Activated CD8-positive, alpha-beta T cell treated with anti-CD3 and anti-CD28 coated beads, Interleukin-2, amount 10 ng/mL, durations not matched to agents 7 days and 5 days (primary cell): ENCODE measurements around the gene COL1A2. TPM values are rescaled to one million over a fixed set of nuclear protein-coding genes. Genes with fewer than 3 reads are reported as not detected.

Experiments used
- ATAC-seq: fragments of 150-1000 bp; cut with Tn5 transposase; one replicate; pipeline ENCODE4 v1.10.0; 2021; ENCODE audit warnings: moderate library complexity
- CTCF ChIA-PET: fragments of 350-600 bp; sonication (Branson Sonifier 250); formaldehyde crosslinking; loops from one replicate; lab custom pipeline; 2021; ENCODE audit warnings: antibody characterized with exemption; lab: Charles Lee
- POLR2A ChIA-PET: fragments of 350-600 bp; sonication (Branson Sonifier 250); formaldehyde crosslinking; loops from one replicate; lab custom pipeline; 2021; ENCODE audit warnings: antibody characterized with exemption; lab: Charles Lee
- DNase-seq: peaks from one replicate; pipeline ENCODE4 v3.0.0-alpha.2; 2020
- H3K27ac Mint-ChIP-seq: one replicate; pipeline ENCODE4 v1.8.0; 2021; ENCODE audit warnings: mild to moderate bottlenecking, mixed read lengths
- H3K27me3 Mint-ChIP-seq: one replicate; pipeline ENCODE4 v1.8.0; 2021; ENCODE audit warnings: low read depth, mixed read lengths
- H3K36me3 Mint-ChIP-seq: one replicate; pipeline ENCODE4 v1.8.0; 2021; ENCODE audit warnings: low read depth, mixed read lengths
- H3K4me1 Mint-ChIP-seq: one replicate; pipeline ENCODE4 v1.8.0; 2021; ENCODE audit warnings: low read depth, mixed read lengths
- H3K4me3 Mint-ChIP-seq: one replicate; pipeline ENCODE4 v1.8.0; 2021; ENCODE audit warnings: mild to moderate bottlenecking, mixed read lengths
- H3K9me3 Mint-ChIP-seq: one replicate; pipeline ENCODE4 v1.8.0; 2022; ENCODE audit warnings: mixed read lengths; ENCODE audit not compliant: insufficient read depth
- total RNA-seq, 2 experiments: library from RNA; stranded (reverse); gene quantifications; one replicate each; pipeline ENCODE4 v1.2.3, GENCODE V29; 2021

COL1A2 gene
- total RNA-seq, 2 experiments from 2014 or later: 0.16 to 0.21 TPM

GRCh38 chr7:94366832-94367231, 27.9 kb upstream of the COL1A2 start:
- no peak for DNase-seq
- no peaks in the 10 kb centered on the region for H3K36me3 Mint-ChIP-seq
- H3K4me3 Mint-ChIP-seq: no peak overlapping the region
- H3K27me3 Mint-ChIP-seq: peaks cover 2% of the 10 kb centered on the region
- POLR2A ChIA-PET: no interaction called here
- CTCF ChIA-PET: no interaction called here
- no peaks in the 10 kb centered on the region for H3K9me3 Mint-ChIP-seq
- ATAC-seq: no peak
- H3K4me1 Mint-ChIP-seq: no peaks in the 10 kb centered on the region
- no peak overlapping the region for H3K27ac Mint-ChIP-seq

DNA sequence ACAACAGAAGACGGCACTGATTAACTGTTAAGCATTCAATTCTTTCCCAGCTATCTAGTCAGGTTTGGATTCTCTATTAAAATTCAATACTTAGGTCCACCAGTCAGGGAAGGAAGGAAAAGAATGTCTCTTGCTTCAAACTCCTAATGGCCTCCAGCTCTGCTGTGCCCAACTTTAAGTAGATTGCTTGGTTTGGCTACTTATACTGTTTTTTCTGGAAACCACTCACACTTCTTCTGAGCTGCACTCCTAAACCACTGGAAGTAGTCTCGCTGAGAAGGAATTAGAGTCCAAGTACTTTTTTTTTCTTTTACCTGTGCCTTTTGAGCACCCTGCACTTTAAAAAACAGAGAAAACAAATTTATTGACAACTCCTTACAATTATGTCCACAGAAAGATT, 26.7 kb upstream of the COL1A2 start:
- Mint-ChIP-seq H3K27ac (no peak overlapping the region), H3K4me3 (no peak overlapping the region), H3K27me3 (peaks cover 2% of the 10 kb centered on the region), H3K4me1 (no peaks in the 10 kb centered on the region), H3K36me3 (no peaks in the 10 kb centered on the region), H3K9me3 (no peaks in the 10 kb centered on the region)
- ATAC-seq (no peak), DNase-seq (no peak)
- POLR2A ChIA-PET: no interaction called here
- CTCF ChIA-PET: no interaction called here

DNA sequence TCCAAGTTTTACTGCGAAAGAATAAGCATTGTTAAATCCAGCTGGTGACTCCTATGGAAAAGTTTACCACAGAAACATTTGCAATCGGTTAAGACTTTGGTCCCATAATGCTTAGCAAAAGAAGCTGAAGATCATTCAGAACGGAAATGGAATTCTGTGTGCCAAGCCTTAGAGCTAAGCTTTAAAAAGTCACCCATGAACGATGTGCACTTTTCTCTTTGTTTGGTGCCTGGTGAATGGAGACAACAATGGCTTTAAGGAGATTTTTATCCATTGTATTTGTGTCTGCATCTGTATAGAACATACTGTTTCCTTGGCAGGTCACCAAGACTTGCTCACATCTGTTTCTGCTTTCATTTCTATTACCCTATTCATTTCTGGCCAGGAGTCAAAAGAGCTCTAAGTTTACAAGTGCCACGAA, 26.3 kb upstream of the COL1A2 start:
- H3K36me3 Mint-ChIP-seq: no peaks in the 10 kb centered on the region
- CTCF ChIA-PET: no interaction called here
- POLR2A ChIA-PET: no interaction called here
- no peaks in the 10 kb centered on the region for H3K4me1 Mint-ChIP-seq
- ATAC-seq (no peak), DNase-seq (no peak)
- no peaks in the 10 kb centered on the region for H3K27me3 Mint-ChIP-seq
- H3K4me3 Mint-ChIP-seq: no peak overlapping the region
- no peaks in the 10 kb centered on the region for H3K9me3 Mint-ChIP-seq
- no peak overlapping the region for H3K27ac Mint-ChIP-seq

- Mint-ChIP-seq H3K27me3 (no peaks in the 10 kb centered on the region), H3K27ac (no peak overlapping the region), H3K4me3 (no peak overlapping the region), H3K9me3 (no peaks in the 10 kb centered on the region), H3K36me3 (no peaks in the 10 kb centered on the region), H3K4me1 (peaks cover 4% of the 10 kb centered on the region)
- DNase-seq (no peak), ATAC-seq (no peak)
- POLR2A ChIA-PET: no interaction called here
- CTCF ChIA-PET: no interaction called here
These were observed 20.5 kb upstream of the COL1A2 start for GRCh38 chr7:94374231-94374630.

- no peak overlapping the region for H3K27ac Mint-ChIP-seq
- peaks cover 2% of the 10 kb centered on the region for H3K27me3 Mint-ChIP-seq
- H3K4me3 Mint-ChIP-seq: no peak overlapping the region
- H3K9me3 Mint-ChIP-seq: no peaks in the 10 kb centered on the region
- H3K4me1 Mint-ChIP-seq: peaks cover 4% of the 10 kb centered on the region
- DNase-seq: no peak
- POLR2A ChIA-PET: no interaction called here
- H3K36me3 Mint-ChIP-seq: no peaks in the 10 kb centered on the region
- no peak for ATAC-seq
- CTCF ChIA-PET: no interaction called here
These were observed 19.8 kb upstream of the COL1A2 start for GRCh38 chr7:94374721-94375566.

DNA sequence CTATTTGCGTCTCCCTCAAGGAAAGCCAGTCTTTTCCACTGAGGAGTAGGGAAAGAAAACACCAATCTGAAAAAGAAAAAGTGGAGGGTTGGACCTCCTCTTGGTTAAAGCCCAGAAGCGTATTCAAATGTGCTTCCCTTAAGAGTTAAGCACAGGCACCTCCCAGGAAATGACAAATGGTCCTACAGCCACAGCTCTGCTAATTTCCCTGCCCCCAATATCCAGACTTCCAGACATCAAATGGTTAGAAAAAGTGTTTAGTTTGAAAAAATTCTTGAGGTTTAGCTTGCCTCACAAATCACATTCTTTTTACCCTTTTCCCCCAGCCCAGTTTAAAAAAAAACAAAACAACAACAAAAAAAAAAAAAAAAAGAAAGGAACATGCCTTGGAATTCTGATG, 19.0 kb upstream of the COL1A2 start:
- H3K36me3 Mint-ChIP-seq: no peaks in the 10 kb centered on the region
- POLR2A ChIA-PET: no interaction called here
- ATAC-seq (no peak), DNase-seq (no peak)
- peaks cover 2% of the 10 kb centered on the region for H3K27me3 Mint-ChIP-seq
- peaks cover 4% of the 10 kb centered on the region for H3K4me1 Mint-ChIP-seq
- no peak overlapping the region for H3K4me3 Mint-ChIP-seq
- H3K9me3 Mint-ChIP-seq: no peaks in the 10 kb centered on the region
- no peak overlapping the region for H3K27ac Mint-ChIP-seq
- CTCF ChIA-PET: no interaction called here

GRCh38 chr7:94376281-94376680, 18.4 kb upstream of the COL1A2 start:
- H3K4me1 Mint-ChIP-seq: peaks cover 4% of the 10 kb centered on the region
- no peak overlapping the region for H3K27ac Mint-ChIP-seq
- ATAC-seq (no peak), DNase-seq (no peak)
- no peaks in the 10 kb centered on the region for H3K9me3 Mint-ChIP-seq
- H3K4me3 Mint-ChIP-seq: no peak overlapping the region
- ChIA-PET POLR2A (no interaction called here), CTCF (no interaction called here)
- H3K36me3 Mint-ChIP-seq: no peaks in the 10 kb centered on the region
- H3K27me3 Mint-ChIP-seq: peaks cover 2% of the 10 kb centered on the region

GRCh38 chr7:94378356-94378755, 16.3 kb upstream of the COL1A2 start:
- Mint-ChIP-seq H3K9me3 (no peaks in the 10 kb centered on the region), H3K27me3 (peaks cover 2% of the 10 kb centered on the region), H3K27ac (no peak overlapping the region), H3K4me3 (no peak overlapping the region), H3K36me3 (no peaks in the 10 kb centered on the region), H3K4me1 (peaks cover 4% of the 10 kb centered on the region)
- CTCF ChIA-PET: no interaction called here
- ATAC-seq: no peak
- POLR2A ChIA-PET: no interaction called here
- no peak for DNase-seq

DNA sequence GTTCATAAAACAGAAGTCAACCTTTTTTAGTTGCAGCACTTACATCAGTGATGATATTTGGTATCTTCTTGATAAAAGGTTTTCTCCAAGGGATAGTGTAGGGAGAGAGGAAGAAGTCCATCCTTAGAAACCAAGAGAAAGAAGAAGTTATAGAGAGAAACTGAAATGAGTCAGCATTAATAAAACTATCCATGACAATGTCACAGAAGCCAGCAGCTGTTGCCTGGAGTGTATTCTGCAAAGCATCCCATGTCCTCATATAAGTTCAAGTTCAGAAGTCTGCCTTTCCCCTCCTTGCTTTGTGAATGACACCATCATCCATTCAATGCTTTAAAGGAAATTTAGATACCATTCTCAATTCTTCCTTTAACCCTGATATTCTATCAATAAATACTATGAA, 14.4 kb upstream of the COL1A2 start:
- no peak for DNase-seq
- ChIA-PET CTCF (no interaction called here), POLR2A (no interaction called here)
- no peak for ATAC-seq
- H3K27ac Mint-ChIP-seq: no peak overlapping the region
- no peaks in the 10 kb centered on the region for H3K36me3 Mint-ChIP-seq
- peaks cover 2% of the 10 kb centered on the region for H3K27me3 Mint-ChIP-seq
- H3K9me3 Mint-ChIP-seq: no peaks in the 10 kb centered on the region
- no peak overlapping the region for H3K4me3 Mint-ChIP-seq
- peaks cover 4% of the 10 kb centered on the region for H3K4me1 Mint-ChIP-seq

GRCh38 chr7:94382132-94382531, 12.6 kb upstream of the COL1A2 start:
- no peaks in the 10 kb centered on the region for H3K9me3 Mint-ChIP-seq
- no peak overlapping the region for H3K27ac Mint-ChIP-seq
- H3K27me3 Mint-ChIP-seq: peaks cover 4% of the 10 kb centered on the region
- H3K36me3 Mint-ChIP-seq: no peaks in the 10 kb centered on the region
- no peak overlapping the region for H3K4me3 Mint-ChIP-seq
- no peak for ATAC-seq
- no peak for DNase-seq
- ChIA-PET POLR2A (no interaction called here), CTCF (no interaction called here)
- no peaks in the 10 kb centered on the region for H3K4me1 Mint-ChIP-seq

DNA sequence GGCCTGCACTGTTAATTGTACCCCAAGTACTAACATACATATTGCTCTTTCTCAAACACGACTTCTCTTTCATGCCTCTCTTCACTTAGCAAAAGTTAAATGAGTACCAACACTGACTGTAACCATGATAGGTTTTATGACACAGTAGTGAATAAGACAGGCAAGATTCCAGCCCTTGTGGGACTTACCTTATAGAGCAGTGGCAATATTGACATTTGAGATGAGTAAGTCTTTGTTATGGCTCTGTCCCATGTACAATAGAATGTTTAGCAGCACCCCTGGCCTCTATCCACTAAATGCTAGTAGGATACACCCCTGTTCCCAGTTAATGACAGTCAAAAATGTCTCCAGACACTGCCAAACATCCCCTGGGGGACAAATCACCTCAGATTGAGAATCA, 11.9 kb upstream of the COL1A2 start:
- H3K36me3 Mint-ChIP-seq: no peaks in the 10 kb centered on the region
- H3K27ac Mint-ChIP-seq: no peak overlapping the region
- H3K27me3 Mint-ChIP-seq: peaks cover 4% of the 10 kb centered on the region
- ChIA-PET CTCF (no interaction called here), POLR2A (no interaction called here)
- ATAC-seq (no peak), DNase-seq (no peak)
- H3K4me3 Mint-ChIP-seq: no peak overlapping the region
- H3K9me3 Mint-ChIP-seq: no peaks in the 10 kb centered on the region
- H3K4me1 Mint-ChIP-seq: no peaks in the 10 kb centered on the region

DNA sequence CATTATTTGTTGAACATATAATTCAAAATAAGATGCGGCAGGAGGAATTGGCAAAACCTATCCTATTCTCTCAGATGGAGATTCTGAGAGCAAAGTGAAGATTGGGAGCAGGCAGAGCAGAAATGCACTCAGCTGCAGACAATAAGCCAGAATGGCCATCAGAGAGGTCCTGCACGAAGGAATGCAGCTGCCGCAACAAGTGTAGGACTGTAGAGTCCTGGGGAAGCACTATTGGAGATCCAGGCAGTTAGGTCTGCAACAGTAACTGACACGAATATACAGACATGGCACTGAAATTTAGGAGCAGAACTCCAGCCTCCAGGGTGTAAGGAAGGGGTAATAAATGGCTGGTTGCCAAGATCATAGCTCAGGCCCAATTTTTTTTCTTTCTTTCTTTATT, 10.4 kb upstream of the COL1A2 start:
- H3K27ac Mint-ChIP-seq: no peak overlapping the region
- no peak for ATAC-seq
- no peaks in the 10 kb centered on the region for H3K4me1 Mint-ChIP-seq
- CTCF ChIA-PET: no interaction called here
- no peaks in the 10 kb centered on the region for H3K36me3 Mint-ChIP-seq
- POLR2A ChIA-PET: no interaction called here
- peaks cover 4% of the 10 kb centered on the region for H3K27me3 Mint-ChIP-seq
- no peaks in the 10 kb centered on the region for H3K9me3 Mint-ChIP-seq
- no peak overlapping the region for H3K4me3 Mint-ChIP-seq
- DNase-seq: no peak

DNA sequence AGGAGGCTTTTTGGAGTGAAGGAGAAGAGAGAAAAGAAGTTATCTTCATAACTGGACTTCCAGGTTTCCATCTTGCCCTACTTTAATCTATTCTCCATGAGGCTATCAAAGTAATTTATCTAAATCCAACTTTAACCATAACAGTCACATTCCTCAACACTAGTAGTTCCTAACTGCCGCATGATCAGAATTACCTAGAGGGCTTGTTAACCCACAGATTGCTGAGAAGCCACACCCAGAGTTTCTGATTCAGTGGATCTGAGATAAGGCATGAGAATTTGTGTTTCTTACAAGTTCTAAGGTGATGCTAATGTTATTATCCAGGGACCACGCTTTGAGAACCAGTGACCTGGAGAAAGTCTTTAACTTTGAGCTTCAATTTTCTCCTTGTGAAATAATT, 8.3 kb upstream of the COL1A2 start:
- POLR2A ChIA-PET: no interaction called here
- Mint-ChIP-seq H3K27ac (no peak overlapping the region), H3K4me3 (no peak overlapping the region), H3K4me1 (peaks cover 1% of the 10 kb centered on the region), H3K9me3 (no peaks in the 10 kb centered on the region), H3K36me3 (no peaks in the 10 kb centered on the region), H3K27me3 (peaks cover 2% of the 10 kb centered on the region)
- ATAC-seq (no peak), DNase-seq (no peak)
- CTCF ChIA-PET: interaction anchor here (1.2 kb wide), 1 partner anchor 9 kb away, joined by 4 read pairs; the partner anchor contains the start of gene COL1A2
